GM10847 (cell line): Measurements from ENCODE around the gene DCUN1D5.

Source experiments
- POLR2A ChIP-seq: IDR thresholded peaks from 2 replicates; pipeline ENCODE4 v1.6.1; 2011; ENCODE audit not compliant: insufficient read length; ENCODE audit errors: extremely low read depth

Gene DCUN1D5

DNA sequence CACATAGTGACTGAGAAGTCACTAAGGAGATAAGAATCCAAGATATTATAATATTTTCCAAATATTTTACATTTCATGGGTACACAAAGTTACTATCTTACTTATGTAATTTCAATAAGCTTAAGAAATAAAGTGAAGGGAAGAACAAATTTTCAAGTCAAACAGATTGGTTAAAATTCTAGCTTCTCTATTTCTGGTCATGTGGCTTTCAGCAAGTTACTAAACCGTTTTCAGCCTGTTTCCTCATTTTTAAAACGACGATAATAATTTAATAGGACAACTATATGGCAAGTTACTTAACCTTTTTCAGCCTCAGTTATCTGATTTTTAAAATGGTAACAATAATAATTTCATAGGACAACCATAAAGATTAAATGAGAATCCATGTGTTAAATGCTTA, 15.6 kb downstream of the DCUN1D5 start:
- TF ChIP-seq POLR2A = no peak

DNA sequence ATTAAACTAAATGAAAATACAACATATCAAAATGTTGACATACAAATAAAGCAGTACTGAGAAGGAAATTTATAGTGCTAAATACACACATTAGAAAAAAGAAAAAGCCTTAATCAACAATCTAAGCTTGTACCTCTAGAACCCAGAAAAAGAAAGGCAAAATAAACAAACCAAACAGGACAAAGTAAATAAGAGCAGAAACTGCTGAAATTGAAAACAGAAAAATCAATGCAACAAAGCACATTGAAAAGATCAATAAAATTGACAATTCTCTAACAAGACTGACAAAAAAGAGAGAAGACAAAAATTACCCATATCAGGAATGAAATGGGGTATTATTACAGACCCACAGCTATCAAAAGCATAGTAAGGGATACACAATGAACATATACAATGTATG, 21.0 kb downstream of the DCUN1D5 start:
- TF ChIP-seq POLR2A = no peak

DNA sequence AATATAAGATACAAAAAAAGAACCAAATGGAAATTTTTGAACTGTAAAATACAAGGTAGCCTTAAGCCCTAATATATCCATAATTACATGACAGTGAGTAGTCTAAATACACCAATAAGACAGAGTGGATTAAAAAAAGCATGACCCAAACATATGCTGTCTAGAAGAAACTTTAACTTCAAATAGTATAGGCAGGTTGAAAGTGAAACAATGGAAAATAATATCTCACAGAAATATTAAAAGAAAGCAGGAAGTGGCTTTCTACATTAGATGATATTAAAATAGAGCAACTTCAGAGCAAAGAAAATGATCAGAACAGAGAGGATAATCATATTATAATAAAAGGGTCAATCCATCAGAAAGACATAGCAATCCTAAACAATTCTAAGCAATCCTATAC, 21.8 kb downstream of the DCUN1D5 start:
- TF ChIP-seq POLR2A = no peak

DNA sequence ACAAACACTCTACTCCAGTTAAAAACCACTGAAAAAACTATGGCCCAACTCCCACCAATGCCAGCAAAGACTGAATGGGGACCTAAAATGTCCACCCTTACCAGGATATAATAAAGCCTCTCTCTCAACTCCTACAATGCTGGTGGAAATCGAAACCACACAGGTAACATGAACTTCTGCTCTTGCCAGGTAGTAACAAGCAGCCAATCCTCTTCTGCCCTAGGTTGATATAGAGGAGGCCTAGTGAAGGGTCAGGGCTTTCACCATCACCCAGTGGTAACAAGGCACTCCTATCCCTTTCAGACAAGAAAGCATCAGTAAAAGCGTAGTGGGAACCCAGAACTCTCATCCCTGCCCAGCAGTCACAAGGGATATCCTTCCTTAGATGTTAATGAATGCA, 22.6 kb downstream of the DCUN1D5 start:
- no peak for TF ChIP-seq POLR2A

DNA sequence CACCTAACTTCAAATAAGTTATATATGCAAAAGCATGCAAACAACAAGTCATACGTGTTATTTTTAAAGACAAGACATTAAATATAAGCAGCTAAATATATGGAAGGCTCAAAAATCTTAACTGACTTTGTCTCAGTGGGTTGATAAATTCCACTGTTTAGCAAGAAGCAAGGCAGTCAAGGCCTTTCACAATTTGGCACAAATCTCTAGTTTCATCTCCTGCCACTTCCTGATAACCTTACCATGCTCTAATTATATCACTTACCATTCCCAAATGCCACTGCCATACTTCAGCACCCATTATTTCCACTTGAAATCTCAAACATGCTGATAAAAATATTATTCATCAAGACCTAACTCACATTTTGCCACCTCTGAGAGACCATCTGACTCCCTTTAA, 24.8 kb downstream of the DCUN1D5 start:
- TF ChIP-seq POLR2A = no peak

DNA sequence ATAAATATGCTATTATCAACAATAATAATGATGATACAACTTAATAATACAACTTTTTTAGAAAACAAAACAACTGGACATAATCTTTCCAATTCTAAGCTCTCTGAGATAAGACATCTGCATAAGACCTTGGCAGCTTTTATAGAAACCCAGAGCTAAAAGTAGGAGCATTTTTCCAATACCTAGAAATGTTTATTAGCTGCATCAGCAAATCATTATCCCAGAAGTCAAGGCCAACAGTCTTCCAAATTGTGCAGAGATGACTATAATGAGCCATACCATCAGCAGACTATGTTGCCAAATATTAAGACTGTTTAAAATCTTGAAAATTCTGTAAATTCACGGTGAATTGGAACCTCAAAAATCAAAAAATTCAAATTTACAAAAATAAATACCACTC, 30.3 kb downstream of the DCUN1D5 start:
- no peak for TF ChIP-seq POLR2A

DNA sequence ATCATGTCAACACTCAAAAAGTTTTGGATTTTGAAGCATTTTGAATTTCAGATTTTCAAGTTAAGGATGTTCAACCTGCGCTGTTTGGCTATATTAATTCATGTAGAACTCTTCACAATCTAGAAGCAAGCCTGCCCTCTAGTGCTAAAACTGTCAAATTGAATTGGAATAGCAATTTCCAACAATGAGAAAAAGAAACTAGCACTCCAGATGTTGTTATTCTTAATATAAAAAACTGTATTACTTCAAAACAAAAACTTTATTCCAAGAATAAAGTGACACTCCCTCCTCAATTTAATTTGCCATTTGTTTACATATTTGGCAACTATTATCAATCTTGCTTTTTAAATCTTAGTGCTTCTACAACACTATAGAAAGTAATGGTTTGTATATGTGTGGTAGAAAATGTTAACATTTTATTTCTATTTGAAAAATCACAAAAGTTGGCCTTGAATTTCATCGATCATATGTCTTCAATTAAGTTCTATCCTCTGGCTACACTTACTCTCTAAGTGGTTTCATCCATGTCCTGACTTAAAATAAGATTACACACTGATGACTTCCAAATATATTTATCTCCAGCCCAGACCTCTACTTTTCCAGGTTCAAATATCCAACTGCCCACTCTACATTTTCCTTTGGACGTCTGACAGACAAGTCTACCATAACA, 36.6 kb downstream of the DCUN1D5 start:
- no peak for TF ChIP-seq POLR2A

DNA sequence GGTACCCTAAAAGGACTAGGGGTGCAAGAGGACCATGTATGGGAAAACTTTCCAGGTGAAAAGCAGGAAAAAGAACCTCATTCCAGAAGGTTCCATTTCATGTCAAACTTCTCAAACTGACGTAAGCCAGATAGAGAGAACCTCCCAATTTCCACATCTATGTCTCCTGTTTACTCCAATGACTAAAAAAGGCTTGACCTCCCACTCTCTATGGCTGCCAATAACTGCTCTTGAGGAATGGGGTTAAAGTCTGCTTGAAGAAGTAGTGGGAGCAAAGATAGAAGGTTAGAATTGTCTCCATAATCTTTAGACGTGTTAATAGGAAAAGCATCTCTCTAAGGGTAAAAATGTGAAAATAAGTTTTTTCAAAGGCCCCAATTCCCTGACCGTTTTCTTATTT, 38.0 kb downstream of the DCUN1D5 start:
- no peak for TF ChIP-seq POLR2A

DNA sequence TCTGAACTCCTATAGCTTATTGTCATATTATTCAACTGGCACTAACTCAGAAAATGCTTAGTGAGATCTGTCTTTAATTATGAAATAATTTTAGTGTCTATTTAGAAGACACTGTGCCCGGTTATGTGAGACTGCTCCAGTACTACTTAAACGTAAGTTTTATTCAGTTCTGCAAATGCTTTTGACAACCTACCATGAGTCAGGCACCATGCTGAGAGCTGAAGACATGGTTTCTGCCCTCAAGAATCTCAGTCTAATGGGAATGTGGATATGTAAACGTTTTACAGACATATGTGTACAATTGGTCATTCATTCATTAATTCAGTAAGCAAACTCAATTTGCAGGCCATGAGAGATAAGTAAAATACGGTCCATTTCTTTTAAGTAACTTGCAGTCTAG, 40.0 kb downstream of the DCUN1D5 start:
- TF ChIP-seq POLR2A = no peak

DNA sequence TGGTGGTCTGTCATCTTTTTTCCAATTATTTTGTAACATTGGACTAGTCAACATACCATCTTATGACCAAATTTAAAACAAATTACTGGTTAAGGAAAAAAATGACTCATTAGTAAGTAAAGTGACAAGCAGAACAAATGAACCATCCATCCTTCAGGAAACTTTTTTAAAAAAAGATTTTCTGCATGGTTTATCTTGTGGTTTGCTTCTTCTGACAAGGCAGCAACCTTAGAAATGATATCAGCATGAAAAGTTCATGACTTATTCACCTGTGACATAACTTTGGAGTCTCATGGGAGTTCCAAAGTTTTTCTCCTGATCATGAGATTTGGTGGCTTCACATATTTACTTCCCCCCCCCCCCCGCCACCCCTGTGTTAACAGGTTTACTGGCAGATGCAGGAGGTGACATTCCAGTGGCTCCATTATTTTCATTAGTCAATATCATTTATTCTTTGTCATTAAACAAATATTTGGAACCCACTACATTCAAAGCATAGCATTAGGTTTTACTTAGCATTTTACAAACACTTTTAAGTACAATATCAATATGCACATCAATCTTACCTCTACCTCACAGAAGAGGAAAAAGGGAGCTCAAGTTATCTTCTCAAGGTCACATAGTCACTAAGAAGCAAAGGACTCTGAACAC, 40.7 kb downstream of the DCUN1D5 start:
- no peak for TF ChIP-seq POLR2A

DNA sequence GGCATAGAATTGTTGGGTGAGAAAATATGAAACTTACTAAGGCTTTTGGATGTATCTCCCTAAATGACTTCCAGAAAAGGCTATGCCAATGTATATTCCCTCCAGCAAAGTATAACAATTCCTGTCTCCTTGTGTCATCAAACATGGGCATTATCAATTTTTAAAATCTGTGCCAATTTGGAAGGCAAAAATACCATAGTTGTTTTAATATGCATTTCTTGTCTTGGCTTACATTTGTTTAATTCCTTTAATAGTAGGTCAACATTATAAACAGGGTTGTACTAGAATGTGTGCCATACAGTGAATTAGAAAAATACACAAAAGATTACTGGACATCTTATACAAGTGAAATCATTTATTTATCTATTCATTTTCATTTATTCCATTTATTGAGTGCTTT, 41.6 kb downstream of the DCUN1D5 start:
- no peak for TF ChIP-seq POLR2A

DNA sequence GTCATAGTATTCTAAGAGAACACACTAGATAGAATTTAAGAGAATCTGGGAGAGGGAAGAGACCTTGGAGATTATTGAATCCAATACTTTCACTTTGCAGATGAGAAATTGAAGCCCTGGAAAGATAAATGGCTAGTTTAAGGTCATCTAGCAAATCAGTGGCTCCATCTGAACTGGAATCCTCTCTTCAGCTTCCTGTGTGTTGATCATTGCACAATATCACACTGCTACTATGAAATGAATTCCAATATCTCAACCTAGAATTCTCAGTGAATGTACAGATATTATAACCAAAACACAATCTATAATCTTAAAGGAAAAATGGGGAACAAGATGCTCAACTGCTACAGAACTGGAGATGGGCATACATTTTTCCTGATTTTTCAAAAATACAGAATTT, 44.1 kb downstream of the DCUN1D5 start:
- TF ChIP-seq POLR2A = no peak

DNA sequence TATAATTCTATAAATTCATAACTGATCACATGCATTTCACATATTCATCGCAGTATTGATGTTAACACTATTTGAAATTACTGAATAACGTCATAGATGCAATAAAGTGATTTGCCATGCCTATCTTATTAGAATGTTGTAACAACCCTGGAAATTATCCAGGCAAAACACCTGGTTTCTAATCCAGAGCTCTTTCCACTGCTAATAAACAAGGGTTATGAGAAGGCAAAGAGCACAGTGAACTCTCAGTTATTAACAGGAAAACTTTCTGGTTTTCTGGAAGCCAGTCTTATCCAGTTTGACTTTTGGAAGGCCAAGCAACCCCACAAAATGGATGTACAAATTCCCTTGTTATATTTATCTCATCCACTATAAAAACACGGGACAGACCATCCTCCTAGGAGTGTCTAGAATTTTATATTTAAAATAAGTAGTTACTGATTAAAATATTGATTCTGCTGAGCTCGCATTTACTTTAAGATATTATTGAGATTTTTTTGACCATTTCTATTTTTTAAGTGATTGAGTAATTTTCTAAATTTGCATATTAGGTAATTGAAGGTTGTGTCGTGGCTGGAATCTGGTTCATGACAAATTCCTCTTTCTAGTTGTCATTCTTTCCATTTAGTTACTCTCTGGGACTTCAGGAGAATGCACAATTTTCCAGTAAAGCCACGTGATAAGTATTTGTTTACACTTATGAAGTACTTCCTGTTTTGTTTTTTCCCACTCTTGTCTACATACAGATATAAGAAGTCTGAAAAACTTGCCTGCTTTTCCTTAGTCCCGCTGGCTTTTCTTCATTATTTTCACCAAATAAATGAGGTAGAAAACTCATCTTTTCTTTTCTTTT, 47.9 kb downstream of the DCUN1D5 start:
- TF ChIP-seq POLR2A = no peak

DNA sequence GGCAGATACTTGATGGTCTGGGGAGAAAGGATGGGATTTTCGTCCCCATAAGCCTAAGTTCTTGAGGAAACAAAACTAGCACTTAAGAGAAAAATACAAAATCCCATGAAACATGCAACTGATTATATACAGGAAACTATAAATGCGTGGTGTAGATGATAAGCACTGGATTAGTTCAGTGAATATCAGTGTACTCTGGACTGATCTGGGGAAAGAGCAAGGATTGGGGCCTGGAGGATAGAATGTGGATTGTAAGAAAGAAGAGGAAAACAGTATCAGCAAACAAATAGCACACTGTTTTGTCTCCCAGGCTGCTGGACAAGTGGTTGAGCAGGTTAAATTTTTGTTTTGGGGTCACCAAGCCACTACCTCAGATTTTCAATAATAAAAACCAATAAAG, 49.8 kb downstream of the DCUN1D5 start:
- no peak for TF ChIP-seq POLR2A

DNA sequence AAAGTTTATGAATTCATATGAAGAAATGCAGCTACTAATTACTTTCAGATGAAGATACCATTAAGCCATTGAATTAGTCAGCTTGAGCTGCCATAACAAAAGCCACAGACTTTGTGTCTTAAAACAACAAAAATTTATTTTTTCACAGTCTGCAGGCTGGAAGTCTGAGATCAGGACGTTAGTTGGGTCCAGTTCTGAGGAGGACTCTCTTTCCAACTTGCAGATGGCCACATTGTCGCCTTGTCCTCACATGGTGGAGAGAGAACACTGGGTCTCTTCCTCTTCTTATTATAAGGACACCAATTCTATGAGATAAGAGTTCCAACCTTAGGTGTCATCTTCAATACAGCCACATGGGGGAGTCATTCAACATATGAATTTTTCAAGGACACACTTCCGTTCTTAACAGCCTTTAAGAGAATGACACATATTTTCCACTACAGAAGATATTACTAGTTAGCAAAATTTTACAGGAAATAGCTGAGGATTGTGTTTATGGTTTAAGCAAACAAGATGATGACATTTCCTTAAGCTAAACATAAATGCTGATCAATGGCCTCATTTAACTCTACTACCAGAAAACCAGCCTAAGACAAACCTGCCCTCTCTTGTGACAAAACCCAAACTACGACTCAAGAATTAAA, 56.0 kb downstream of the DCUN1D5 start:
- no peak for TF ChIP-seq POLR2A

DNA sequence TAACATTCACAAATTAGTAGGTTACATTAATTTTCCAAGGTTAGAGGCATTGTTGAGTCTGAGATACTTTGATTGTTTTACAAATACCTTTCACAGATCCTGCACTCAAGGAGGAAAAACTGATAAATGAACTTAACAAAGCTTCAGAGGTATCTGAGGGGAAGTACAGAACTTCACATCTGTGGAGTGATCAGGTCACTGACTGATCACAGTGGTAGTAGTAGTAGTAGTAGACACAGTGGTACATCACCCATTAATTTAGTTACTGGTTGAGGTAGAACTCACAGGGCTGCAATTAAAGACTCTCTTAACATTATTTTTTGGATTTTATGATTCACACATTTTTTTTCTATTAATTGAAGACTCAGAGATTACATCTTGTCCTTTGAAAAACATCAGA, 56.7 kb downstream of the DCUN1D5 start:
- no peak for TF ChIP-seq POLR2A
